ENCODE measurements around the gene VPS4B. TPM values are rescaled to one million over a fixed set of nuclear protein-coding genes. Genes with fewer than 3 reads are reported as not detected.

VPS4B gene
- total RNA-seq, 1 experiment from 2014 or later: 18.8 TPM

DNA sequence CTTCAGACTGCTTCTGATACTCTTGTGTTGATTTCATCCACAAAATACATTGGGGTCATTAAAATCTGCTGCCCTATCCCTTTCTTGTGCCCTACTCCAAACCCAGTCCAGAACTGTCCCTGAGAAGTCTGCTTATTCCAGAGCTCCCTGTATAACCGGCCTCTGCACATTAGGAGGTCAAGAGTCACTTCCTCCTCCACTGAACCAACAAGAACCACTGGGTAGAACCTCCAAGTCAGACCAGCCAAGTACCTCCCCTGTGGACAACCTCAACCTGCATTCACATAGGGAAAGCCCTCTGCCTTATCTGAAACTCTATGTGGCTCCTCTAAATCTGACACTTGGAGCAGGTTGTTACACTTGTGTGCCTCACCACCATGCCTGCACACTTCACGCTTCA, 77.4 kb downstream of the VPS4B start:
- DNase-seq (ENCODE audit: low read depth): no peak
- in situ Hi-C loops (cut with HindIII; ENCODE audit: low pct_unique_long_range_greater_than_20kb, low sequenced_read_pairs): no loop called here

DNA sequence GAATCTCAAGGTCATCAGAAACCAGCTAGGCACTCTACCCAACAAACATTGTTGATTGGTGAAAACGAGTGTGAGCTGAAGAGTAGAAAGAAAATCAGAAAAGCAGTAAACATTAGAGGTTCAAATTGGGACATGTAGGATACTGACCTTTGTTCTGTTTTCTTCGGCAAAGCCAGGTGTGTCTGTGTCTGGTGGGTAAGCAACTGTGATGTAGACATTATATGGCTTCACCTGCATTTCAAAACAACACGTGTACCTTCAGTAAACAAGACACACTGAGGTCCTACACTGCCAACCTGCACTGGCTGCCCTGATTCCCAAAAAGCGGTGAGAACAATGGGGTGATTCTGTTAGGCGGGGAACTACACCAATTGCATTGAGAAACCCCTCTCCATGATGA, 78.0 kb downstream of the VPS4B start:
- in situ Hi-C loops (cut with HindIII; ENCODE audit: low pct_unique_long_range_greater_than_20kb, low sequenced_read_pairs): no loop called here

DNA sequence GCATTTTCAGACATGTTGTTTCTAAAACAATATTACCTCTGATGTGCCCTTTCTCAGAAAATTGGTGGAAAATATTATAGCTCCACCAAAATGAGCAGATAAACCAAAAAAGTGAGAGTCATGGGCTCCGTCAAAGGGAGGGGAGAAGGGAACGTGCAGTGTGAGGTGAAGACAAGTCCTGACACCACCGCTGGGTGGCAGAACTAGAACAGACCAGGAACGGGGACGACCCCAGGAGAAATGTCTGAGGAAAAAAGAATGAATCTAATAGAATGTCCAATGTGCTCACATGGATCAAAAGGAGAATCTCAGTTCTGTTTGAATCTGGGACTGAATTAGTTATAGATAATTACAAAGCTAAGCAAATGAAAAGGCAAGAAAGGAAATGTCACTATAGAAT, 80.1 kb downstream of the VPS4B start:
- in situ Hi-C loops (cut with HindIII; ENCODE audit: low pct_unique_long_range_greater_than_20kb, low sequenced_read_pairs): no loop called here
- DNase-seq (ENCODE audit: low read depth): no peak

More for the DNA sequence above, 78.0 kb downstream of the VPS4B start:
- DNase-seq (ENCODE audit: low read depth): no peak

DNA sequence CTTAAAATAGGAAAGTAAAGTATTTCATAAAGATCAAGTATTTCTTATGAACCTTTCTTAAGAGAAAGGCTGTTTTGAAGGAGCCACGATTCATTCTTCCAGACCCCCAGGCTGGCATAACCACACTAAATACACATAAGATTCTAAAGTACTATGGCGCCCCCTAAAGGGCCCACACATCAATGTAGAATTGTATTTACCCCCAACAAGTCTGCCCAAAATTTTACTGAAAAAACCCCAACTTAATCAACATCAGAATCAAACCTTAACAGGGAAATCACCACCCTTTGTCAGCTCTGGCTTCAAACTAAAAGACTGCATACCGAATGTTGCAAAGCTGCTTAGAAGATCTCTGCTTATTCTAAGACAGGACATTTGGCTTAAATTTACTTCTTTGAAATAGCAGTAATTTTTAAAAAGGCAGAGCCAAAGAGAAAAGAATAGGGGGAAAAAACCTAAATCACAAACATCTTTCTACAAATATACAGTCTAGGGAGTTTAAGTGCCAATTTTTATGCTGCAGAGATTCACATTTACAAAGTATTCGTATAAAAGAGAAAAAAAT, 82.3 kb downstream of the VPS4B start:
- in situ Hi-C loops (cut with HindIII; ENCODE audit: low pct_unique_long_range_greater_than_20kb, low sequenced_read_pairs): no loop called here
- no peak for DNase-seq (ENCODE audit: low read depth)

Other genes with a start within 250 kb of the VPS4B start
- gene BCL2, start 102.7 kb downstream of the VPS4B start, total RNA-seq (2014; rRNA removed; shearing (Covaris generic); ENCODE audit: low replicate concordance): 5.1 and 9.1 TPM in 2 replicates
- gene KDSR, start 55.3 kb downstream of the VPS4B start, total RNA-seq (2014; rRNA removed; shearing (Covaris generic); ENCODE audit: low replicate concordance): 13.0 and 35.6 TPM in 2 replicates
- gene SERPINB5, start 54.5 kb upstream of the VPS4B start, total RNA-seq (2014; rRNA removed; shearing (Covaris generic); ENCODE audit: low replicate concordance): 40.1 and 44.9 TPM in 2 replicates
- gene SERPINB12, start 119.9 kb upstream of the VPS4B start, total RNA-seq (2014; rRNA removed; shearing (Covaris generic); ENCODE audit: low replicate concordance): not detected in 2 replicates
- not detected in 2 replicates for gene SERPINB13, start 164.9 kb upstream of the VPS4B start, total RNA-seq (2014; rRNA removed; shearing (Covaris generic); ENCODE audit: low replicate concordance)
- gene SERPINB4, start 221.8 kb upstream of the VPS4B start, total RNA-seq (2014; rRNA removed; shearing (Covaris generic); ENCODE audit: low replicate concordance): not detected in 2 replicates
- not detected in 2 replicates for gene SERPINB3, start 239.4 kb upstream of the VPS4B start, total RNA-seq (2014; rRNA removed; shearing (Covaris generic); ENCODE audit: low replicate concordance)